HG03457 (cell line): ENCODE data around the gene IRF5.
"Not testable (repeated sequence)": the region's sequence is repeated elsewhere in the genome, so short reads cannot be mapped to it uniquely, and the experiment has no call there.

Experiments used
- ATAC-seq: cut with Tn5 transposase; IDR thresholded peaks from one replicate; pipeline ENCODE4 v1.9.1; 2021; ENCODE audit warnings: moderate number of reproducible peaks; ENCODE audit not compliant: unreplicated experiment

The IRF5 gene

DNA sequence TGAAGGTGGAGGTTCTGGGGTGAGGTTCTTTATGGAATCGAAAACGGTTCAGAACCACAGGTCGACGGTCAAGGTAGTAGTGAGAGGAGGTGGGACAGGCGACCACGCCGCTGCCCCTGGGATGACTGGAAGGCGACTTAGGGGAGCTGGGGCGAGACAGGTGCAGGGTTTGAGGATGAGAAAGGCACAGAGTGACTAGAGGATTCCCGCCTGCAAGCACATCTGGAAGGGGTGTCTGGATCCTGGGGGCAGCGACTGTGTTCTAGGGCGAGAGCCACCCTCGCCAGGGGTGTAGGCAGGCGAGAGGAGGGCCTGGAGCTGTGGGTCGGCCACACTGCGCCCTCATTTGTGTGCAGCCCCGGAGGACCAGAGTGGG lies 468 bp upstream of the IRF5 start:
- no peak for ATAC-seq

- no peak for ATAC-seq
These were observed 882 bp downstream of the IRF5 start for GRCh38 chr7:128938544-128939074.

GRCh38 chr7:128939075-128939860 lies 1.5 kb downstream of the IRF5 start:
- no peak for ATAC-seq

DNA sequence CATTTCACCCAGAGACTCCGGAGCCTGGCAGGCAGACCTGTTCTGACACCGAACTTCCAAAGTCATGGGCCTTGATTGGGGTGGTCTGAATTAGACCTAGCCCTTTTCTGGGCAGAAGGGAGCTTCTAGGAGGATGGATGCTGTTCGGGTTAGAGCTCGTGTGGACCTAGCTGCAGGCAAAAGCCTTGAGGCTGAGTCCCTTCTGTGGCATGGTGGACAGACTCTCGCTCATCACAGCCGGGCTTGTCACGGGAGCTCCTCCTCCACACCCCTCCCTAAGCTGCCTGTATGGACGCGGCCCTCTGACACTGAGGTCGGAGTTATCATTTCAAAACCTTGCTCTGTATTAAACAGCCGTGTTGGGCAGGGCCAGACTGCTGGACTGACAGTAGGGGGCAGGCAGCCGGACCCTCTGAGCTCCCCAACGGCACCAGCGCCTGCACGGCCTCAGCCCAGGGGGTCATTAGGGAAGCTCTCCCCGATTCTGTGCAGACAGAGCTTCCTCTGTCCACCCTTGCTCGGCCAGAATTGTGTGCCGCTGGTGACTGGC lies 2.2 kb downstream of the IRF5 start:
- ATAC-seq: no peak

DNA sequence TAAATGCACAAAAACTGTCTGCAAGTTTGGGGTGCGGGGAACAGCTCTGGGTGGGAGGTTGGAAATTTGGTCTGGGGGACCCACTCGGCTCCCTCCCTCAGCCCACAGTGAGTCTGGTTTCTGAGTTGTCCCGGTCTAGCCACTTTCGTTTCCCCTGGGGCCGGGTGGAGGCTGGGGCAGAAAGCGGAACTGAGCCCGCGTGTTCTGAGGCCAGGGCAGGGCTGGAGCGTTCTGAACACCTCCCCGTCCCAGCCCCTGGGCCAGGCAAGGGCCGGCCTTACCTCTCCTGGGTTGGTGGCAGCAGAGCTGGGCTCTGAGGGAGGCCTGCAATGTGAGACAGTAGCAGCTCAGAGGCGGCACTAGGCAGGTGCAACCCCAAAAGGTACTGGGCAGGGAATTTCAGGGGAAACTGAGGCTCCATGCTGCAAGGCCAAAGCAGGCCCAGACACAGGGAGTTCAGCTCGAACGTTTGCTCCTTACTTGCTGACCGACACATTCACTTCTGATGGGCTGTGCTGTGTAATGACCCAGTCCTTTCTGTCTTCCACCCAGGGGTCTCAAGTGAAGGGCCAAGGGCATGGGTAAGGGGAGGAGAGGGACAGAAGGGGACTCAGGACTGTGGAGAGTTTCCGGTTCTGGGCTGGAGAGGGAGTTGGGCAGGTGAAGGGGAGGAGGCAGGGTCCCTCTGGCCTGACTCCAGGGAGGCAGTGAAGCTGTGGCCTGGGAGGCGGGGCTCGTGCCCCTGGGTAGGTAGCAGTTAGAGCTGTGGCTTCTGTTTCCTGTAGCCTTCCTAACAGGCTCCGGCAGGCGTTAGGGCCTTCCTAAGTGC lies 3.0 kb downstream of the IRF5 start:
- ATAC-seq: no peak

DNA sequence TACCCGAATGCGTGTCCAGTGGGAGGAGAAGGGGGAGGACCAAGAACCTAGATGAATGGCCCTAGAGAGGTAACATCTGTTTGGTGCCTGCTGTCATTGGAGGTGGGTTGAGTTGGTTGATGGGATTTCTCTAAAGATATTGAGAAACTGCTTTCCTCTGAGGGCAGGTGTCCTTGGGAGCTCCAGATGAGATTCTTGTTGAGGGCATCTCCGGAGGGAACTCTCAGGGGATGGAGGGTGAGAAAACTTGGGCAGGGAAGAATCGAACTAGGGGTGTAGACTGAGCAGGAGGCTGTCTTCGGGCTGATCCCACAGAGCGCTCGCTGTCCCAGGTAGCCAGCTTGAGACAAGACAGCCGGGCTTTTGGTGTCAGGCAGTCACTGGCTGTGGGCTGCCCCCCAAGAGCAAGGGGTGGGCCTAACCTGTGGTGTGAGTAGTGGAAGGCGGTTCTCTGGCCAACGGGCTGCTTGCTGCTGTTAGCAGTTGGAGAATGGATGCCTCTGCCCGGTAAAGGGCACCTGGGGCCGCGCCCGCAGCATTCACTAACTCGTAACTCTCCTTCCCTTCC lies 3.7 kb downstream of the IRF5 start:
- no peak for ATAC-seq

- ATAC-seq: no peak
These were observed 4.3 kb downstream of the IRF5 start for GRCh38 chr7:128941946-128942526.

DNA sequence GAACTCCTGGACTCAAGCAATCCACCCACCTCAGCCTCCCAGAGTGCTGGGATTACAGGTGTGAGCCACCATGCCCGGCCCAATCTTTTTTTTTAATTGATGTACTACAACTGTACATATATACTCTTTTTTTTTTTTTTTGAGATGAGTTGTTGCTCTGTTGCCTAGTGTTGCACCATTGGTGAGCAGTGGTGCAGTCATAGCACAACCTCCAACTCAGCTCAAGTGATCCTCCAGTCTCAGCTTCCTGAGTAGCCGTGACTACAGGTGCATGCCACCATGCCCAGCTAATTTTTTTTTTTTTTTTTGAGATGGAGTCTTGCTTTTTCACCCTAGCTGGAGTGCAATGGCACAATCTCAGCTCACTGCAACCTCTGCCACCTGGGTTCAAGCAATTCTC lies 5.5 kb downstream of the IRF5 start:
- not testable (repeated sequence) for ATAC-seq

DNA sequence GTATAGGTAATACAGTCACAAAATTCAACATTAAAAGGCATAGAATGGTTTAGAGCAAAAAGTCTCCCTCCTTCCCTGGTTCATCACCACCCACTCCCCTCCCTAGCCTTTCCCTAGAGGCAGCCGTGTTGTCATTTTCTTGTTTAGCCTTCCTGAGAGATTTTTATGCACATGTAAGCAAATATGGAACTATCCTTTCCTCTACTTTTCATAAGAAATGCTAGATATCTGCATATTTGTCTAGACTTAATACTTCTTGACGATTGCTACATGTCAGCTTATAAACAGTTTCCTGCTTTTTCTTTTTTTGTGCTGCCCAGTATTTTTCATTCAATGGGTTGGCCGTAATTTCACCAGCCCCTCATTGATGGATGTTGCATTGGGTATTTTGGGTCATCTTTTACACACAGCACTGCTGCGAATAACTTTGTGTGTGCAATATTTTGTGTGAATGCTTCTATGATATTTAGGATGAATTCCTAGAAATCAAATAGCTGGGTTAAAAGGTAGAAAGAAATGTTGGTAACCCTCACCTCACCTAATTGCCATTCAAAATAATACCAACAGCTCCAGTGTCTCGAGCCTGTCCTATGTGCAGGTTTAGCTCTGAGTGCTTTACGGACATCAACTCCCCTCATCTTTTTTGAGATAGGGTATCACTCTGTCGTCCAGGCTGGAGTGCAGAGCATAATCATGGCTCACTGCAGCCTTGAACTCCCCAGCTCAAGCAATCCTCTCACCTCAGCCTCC lies 6.9 kb downstream of the IRF5 start:
- ATAC-seq: no peak

GRCh38 chr7:128945668-128946366 lies 8.1 kb downstream of the IRF5 start:
- ATAC-seq: no peak

DNA sequence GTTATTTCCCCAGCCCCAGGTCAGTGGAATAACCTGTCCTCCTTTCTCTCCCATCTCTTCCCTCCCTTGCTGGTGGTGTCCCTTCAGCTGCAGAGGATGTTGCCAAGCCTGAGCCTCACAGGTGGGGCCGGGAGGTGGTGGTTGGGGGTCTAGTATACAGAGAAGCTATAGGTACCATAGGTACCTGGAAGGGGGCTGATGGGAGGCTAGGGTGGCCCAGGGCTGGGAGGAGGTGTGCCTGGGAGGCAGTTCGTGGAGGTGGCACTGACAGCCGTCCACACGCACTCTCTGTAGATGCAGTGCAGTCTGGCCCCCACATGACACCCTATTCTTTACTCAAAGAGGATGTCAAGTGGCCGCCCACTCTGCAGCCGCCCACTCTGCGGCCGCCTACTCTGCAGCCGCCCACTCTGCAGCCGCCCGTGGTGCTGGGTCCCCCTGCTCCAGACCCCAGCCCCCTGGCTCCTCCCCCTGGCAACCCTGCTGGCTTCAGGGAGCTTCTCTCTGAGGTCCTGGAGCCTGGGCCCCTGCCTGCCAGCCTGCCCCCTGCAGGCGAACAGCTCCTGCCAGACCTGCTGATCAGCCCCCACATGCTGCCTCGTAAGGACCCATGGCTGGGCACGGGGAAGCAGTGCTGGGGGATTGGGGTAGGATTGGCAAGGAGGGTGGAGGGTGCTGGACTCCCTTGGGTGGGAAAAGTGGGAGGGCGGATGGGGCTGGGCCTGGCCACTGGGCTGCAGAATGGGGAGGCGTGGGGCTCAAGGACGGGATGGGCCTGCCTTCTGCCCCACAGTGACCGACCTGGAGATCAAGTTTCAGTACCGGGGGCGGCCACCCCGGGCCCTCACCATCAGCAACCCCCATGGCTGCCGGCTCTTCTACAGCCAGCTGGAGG lies 9.5 kb downstream of the IRF5 start:
- no peak for ATAC-seq

GRCh38 chr7:128947854-128948253 lies 10.1 kb downstream of the IRF5 start:
- no peak for ATAC-seq

GRCh38 chr7:128948312-128948973 lies 10.7 kb downstream of the IRF5 start:
- ATAC-seq: no peak

GRCh38 chr7:128948976-128949760 lies 11.4 kb downstream of the IRF5 start:
- no peak for ATAC-seq

DNA sequence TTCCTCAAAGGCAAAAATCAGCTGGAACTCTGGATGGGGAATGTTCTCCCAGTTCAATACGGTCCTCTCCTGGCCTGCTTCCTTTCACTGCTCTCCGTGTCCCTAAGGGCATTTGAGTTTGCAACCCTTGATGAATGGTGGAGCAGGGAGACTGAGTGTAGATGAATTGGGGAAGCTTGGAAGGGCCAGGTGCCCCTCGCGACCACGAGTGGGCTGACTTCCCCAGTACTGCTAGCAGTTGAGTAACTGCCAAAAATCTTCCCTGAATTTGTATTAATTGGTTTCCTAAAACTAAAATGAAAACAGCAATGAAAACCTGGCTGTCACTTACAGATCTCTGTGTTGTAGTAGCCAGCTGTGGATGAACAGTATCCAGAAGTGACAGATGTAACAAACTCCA lies 13.6 kb downstream of the IRF5 start:
- no peak for ATAC-seq

- no peak for ATAC-seq
These were observed 16.4 kb downstream of the IRF5 start for GRCh38 chr7:128954150-128954549.
